ENCODE data around the gene NUDT15.

NUDT15 gene

GRCh38 chr13:48094781-48095502 is 57.4 kb downstream of the NUDT15 start, which contains the start of gene MED4:
Gene MED4 (minus strand): TSS chr13:48095104. CDS start chr13:48095078, 26 bp downstream.
- Histone ChIP-seq H4K20me1 (ENCODE audit: insufficient read depth) (no peaks in the 10 kb centered on the region), H3K27me3 (ENCODE audit: insufficient read depth, low read depth) (no peaks in the 10 kb centered on the region), H3K4me2 (peak within 1 kb of the TSS; percentile 88), H3K4me1 (ENCODE audit: low read depth, poor library complexity, severe bottlenecking) (peaks cover 8% of the 10 kb centered on the region), H3K9ac (peak within 1 kb of the TSS; percentile 88), H2AFZ (ENCODE audit: low read depth) (peak within 1 kb of the TSS; percentile 57), H3K36me3 (ENCODE audit: insufficient read depth) (no peaks in the 10 kb centered on the region), H3K27ac (peak within 1 kb of the TSS; percentile 54), H3K79me2 (ENCODE audit: insufficient read depth, low read depth) (peaks cover 44% of the 10 kb centered on the region), H3K4me3 (IDR thresholded peaks at IDR 0.05; ENCODE audit: insufficient read depth, low read depth, low read length) (no peak within 1 kb of the TSS)
- peak; percentile 78 for TF ChIP-seq CTCF (conservative IDR thresholded peaks at IDR 0.05; ENCODE audit: low read depth, low read length)

GRCh38 chr13:48096670-48097069 is 59.1 kb downstream of the NUDT15 start:
- Histone ChIP-seq H4K20me1 (ENCODE audit: insufficient read depth) (no peaks in the 10 kb centered on the region), H3K4me2 (no peak overlapping the region), H3K36me3 (ENCODE audit: insufficient read depth) (no peaks in the 10 kb centered on the region), H3K9ac (no peak overlapping the region), H3K79me2 (ENCODE audit: insufficient read depth, low read depth) (peaks cover 31% of the 10 kb centered on the region), H3K4me1 (ENCODE audit: low read depth, poor library complexity, severe bottlenecking) (peaks cover 8% of the 10 kb centered on the region), H3K27me3 (ENCODE audit: insufficient read depth, low read depth) (no peaks in the 10 kb centered on the region), H2AFZ (ENCODE audit: low read depth) (no peak overlapping the region), H3K27ac (no peak overlapping the region), H3K4me3 (IDR thresholded peaks at IDR 0.05; ENCODE audit: insufficient read depth, low read depth, low read length) (no peak overlapping the region)
- no peak for TF ChIP-seq CTCF (conservative IDR thresholded peaks at IDR 0.05; ENCODE audit: low read depth, low read length)

All from KMS-11 (cell line).